KG1 (cell line): ENCODE results near the gene GPR152.

Experiments
- DNase-seq: peaks from one replicate; lab custom pipeline; 2025; lab: John Stamatoyannopoulos, UW

GPR152 gene

GRCh38 chr11:67465189-67465510, 12.6 kb upstream of the GPR152 start:
- no peak for DNase-seq

GRCh38 chr11:67464411-67465188, 12.1 kb upstream of the GPR152 start:
- DNase-seq: peak; percentile 89

GRCh38 chr11:67463680-67464410, 11.3 kb upstream of the GPR152 start:
- DNase-seq: no peak

- no peak for DNase-seq
Observed at GRCh38 chr11:67463186-67463585, 10.7 kb upstream of the GPR152 start.

GRCh38 chr11:67458266-67458665, 5.7 kb upstream of the GPR152 start:
- DNase-seq: no peak

- DNase-seq: no peak
Observed at GRCh38 chr11:67457453-67457852, 4.9 kb upstream of the GPR152 start.

- no peak for DNase-seq
Observed at GRCh38 chr11:67456068-67456705, 3.7 kb upstream of the GPR152 start.

- DNase-seq: no peak
Observed at GRCh38 chr11:67455054-67455453, 2.5 kb upstream of the GPR152 start, which contains the start of gene CABP4. CABP4 (plus strand) TSS chr11:67455354; CDS start chr11:67455424, 70 bp downstream.

- DNase-seq: no peak
Observed at GRCh38 chr11:67453816-67454732, 1.5 kb upstream of the GPR152 start.

GRCh38 chr11:67451658-67451976, 912 bp downstream of the GPR152 start:
- DNase-seq: no peak

- no peak for DNase-seq
Observed at GRCh38 chr11:67450796-67451657, 1.5 kb downstream of the GPR152 start.

- DNase-seq: peak; percentile 50
Observed at GRCh38 chr11:67449116-67449844, 3.2 kb downstream of the GPR152 start.

GRCh38 chr11:67448220-67448609, 4.3 kb downstream of the GPR152 start:
- DNase-seq: no peak

- DNase-seq: no peak
Observed at GRCh38 chr11:67445515-67445914, 7.0 kb downstream of the GPR152 start.

GRCh38 chr11:67442504-67443404, 9.8 kb downstream of the GPR152 start:
- no peak for DNase-seq

- no peak for DNase-seq
Observed at GRCh38 chr11:67441731-67442351, 10.7 kb downstream of the GPR152 start.

GRCh38 chr11:67441098-67441563, 11.4 kb downstream of the GPR152 start:
- no peak for DNase-seq

GRCh38 chr11:67440229-67441097, 12.1 kb downstream of the GPR152 start:
- no peak for DNase-seq
